ENCODE measurements around the gene KRT79. TPM values are rescaled to one million over a fixed set of nuclear protein-coding genes. Genes with fewer than 3 reads are reported as not detected.

The KRT79 gene
- total RNA-seq, 1 donor from 2014 or later = not detected

DNA sequence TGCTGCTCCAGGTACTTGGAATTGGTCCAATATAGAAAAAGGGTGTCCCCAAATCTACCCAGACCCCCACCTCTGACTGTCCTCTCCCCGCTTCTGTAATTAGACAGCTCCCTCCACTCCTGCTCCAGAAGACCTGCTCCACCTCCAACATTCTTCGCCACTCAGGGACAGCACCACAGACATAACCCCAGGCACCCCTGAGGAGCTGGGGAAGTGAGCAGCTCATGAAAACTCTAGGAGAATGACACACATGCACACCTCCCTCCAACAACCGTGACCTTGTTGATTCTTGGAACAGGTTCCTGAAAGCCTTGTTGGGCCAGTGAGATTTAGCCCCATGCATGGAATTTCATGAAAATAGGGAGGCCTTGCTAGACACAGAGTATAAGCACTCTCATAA is 28.4 kb downstream of the KRT79 start:
- TF ChIP-seq, protein P1, sequence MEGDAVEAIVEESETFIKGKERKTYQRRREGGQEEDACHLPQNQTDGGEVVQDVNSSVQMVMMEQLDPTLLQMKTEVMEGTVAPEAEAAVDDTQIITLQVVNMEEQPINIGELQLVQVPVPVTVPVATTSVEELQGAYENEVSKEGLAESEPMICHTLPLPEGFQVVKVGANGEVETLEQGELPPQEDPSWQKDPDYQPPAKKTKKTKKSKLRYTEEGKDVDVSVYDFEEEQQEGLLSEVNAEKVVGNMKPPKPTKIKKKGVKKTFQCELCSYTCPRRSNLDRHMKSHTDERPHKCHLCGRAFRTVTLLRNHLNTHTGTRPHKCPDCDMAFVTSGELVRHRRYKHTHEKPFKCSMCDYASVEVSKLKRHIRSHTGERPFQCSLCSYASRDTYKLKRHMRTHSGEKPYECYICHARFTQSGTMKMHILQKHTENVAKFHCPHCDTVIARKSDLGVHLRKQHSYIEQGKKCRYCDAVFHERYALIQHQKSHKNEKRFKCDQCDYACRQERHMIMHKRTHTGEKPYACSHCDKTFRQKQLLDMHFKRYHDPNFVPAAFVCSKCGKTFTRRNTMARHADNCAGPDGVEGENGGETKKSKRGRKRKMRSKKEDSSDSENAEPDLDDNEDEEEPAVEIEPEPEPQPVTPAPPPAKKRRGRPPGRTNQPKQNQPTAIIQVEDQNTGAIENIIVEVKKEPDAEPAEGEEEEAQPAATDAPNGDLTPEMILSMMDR (IDR thresholded peaks at IDR 0.05) = no peak
- Histone ChIP-seq H3K9me3 (no peaks in the 10 kb centered on the region), H3K27ac (no peak overlapping the region), H3K4me3 (no peak overlapping the region), H3K4me1 (no peaks in the 10 kb centered on the region), H3K36me3 (no peaks in the 10 kb centered on the region), H3K27me3 (no peaks in the 10 kb centered on the region)
- intact Hi-C loops (cut with DNase I) = no loop called here
- no peak for DNase-seq (ENCODE audit: low spot score in 2 of 2)

DNA sequence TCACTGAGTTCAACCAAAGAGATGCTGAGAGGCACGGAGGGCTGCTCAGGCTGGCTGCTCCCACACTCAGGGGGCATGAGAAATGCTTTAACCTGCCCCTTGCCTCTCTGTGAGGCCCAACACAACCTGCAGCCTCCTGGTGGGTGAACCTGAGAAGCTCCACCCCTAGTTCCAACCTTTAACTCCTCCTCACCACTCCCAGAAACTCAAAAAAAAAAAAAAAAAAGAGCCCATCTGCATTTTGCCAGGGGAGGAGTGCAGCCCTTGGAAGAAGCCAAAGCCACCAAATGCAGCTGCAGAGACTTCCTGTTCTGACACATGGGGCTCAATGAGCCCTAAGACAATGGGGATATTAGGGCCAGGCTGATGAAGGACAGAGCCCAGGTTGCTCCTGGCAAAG is 29.1 kb downstream of the KRT79 start:
- TF ChIP-seq, protein P1 (IDR thresholded peaks at IDR 0.05) = no peak
- no peaks in the 10 kb centered on the region for H3K4me1 ChIP-seq
- no peaks in the 10 kb centered on the region for H3K36me3 ChIP-seq
- H3K27me3 ChIP-seq = no peaks in the 10 kb centered on the region
- H3K27ac ChIP-seq = no peak overlapping the region
- no peak overlapping the region for H3K4me3 ChIP-seq
- H3K9me3 ChIP-seq = no peaks in the 10 kb centered on the region
- DNase-seq (ENCODE audit: low spot score in 2 of 2) = no peak
- intact Hi-C loops (cut with DNase I) = no loop called here

DNA sequence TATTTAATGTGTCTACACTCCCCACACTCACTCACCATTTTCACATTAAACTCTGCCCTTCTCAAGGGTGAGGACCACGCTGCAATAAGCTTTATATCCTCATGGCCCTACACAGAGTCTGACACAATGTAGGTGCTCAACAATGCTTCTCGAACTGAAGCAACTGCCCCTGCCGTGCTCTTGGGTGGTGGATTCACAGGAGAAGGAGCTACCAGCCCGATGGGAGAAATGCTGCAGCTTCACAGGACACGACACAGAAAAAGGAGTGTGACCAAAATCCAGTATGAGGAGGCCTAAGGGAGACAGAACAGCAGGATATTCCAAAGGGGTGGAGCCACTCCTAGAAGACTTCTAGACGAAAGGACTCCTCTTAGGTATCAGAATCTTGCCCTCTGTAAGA is 31.7 kb downstream of the KRT79 start:
- no peak overlapping the region for H3K4me3 ChIP-seq
- intact Hi-C loops (cut with DNase I) = no loop called here
- H3K27me3 ChIP-seq = no peaks in the 10 kb centered on the region
- no peaks in the 10 kb centered on the region for H3K4me1 ChIP-seq
- H3K36me3 ChIP-seq = no peaks in the 10 kb centered on the region
- no peak overlapping the region for H3K27ac ChIP-seq
- DNase-seq (ENCODE audit: low spot score in 2 of 2) = no peak
- TF ChIP-seq, protein P1 (IDR thresholded peaks at IDR 0.05) = no peak
- no peaks in the 10 kb centered on the region for H3K9me3 ChIP-seq

DNA sequence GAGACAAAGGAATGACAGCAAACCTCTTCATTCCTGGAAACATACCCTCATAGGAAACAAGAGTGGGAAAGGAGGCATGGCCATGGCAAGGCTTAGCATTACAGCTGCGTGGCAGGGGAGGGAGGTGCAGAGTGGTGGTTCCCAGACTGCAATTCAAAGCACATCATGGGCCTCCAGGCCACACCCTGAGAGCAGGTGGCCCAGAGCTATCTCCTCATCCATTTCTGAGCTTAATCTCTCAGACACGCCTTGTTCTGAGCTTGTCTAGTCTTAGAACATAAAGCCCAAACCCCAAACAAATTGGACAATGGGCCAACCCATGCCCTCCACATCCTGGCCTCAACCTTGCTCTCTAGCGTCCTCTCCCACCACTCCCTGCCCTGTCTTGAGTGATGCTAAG is 32.3 kb downstream of the KRT79 start:
- TF ChIP-seq, protein P1 (IDR thresholded peaks at IDR 0.05) = no peak
- Histone ChIP-seq H3K9me3 (no peaks in the 10 kb centered on the region), H3K4me1 (no peaks in the 10 kb centered on the region), H3K27me3 (no peaks in the 10 kb centered on the region), H3K27ac (no peak overlapping the region), H3K36me3 (no peaks in the 10 kb centered on the region), H3K4me3 (no peak overlapping the region)
- no peak for DNase-seq (ENCODE audit: low spot score in 2 of 2)
- intact Hi-C loops (cut with DNase I) = no loop called here

DNA sequence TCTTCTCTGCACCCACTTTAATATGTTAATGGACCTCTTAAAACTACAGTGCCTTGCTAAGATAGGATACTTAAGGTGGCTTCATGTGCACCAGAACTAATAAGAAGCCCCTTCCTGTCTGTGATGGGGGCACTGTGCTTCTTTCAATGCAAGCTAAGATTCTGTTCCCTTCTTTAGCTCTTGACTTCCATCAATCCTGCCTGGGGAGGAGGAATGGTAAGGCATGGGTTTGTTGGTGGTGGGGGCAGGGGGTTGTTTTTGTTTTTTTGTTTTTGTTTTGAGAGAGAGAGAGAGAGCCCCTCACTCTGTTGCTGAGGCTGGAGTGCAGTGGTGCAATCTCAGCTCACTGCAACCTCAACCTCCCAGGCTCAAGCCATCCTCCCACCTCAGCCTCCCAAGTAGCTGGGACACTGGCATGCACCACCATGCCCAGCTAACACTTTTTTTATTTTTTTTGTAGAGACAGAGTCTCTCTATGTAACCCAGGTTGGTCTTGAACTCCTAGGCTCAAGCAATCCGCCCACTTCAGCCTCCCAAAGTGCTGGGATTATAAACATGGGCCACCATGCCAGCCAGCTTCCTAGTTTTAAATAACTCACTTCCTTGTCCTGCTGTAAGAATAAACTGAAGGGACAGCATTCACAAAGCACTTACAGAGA is 33.7 kb downstream of the KRT79 start:
- Histone ChIP-seq H3K9me3 (no peaks in the 10 kb centered on the region), H3K36me3 (no peaks in the 10 kb centered on the region), H3K4me3 (no peak overlapping the region), H3K27me3 (no peaks in the 10 kb centered on the region), H3K4me1 (no peaks in the 10 kb centered on the region), H3K27ac (no peak overlapping the region)
- intact Hi-C loops (cut with DNase I) = no loop called here
- TF ChIP-seq, protein P1 (IDR thresholded peaks at IDR 0.05) = no peak
- DNase-seq (ENCODE audit: low spot score in 2 of 2) = no peak
